Measurements from ENCODE around the gene DRC1.

Gene DRC1

GRCh38 chr2:26444236-26444635 lies 42.5 kb downstream of the DRC1 start:
- DNase-seq (ENCODE audit: low read depth in 1 of 2, low spot score in 1 of 2): no peak

- DNase-seq (ENCODE audit: low read depth in 1 of 2, low spot score in 1 of 2): no peak
These were observed 46.9 kb downstream of the DRC1 start for GRCh38 chr2:26448651-26449050.

- no peak for DNase-seq (ENCODE audit: low read depth in 1 of 2, low spot score in 1 of 2)
These were observed 47.7 kb downstream of the DRC1 start for GRCh38 chr2:26449278-26450030.

GRCh38 chr2:26450031-26450635 lies 48.4 kb downstream of the DRC1 start:
- no peak for DNase-seq (ENCODE audit: low read depth in 1 of 2, low spot score in 1 of 2)

- DNase-seq (ENCODE audit: low read depth in 1 of 2, low spot score in 1 of 2): no peak
These were observed 50.0 kb downstream of the DRC1 start for GRCh38 chr2:26451700-26452099.

GRCh38 chr2:26453421-26454329 lies 52.0 kb downstream of the DRC1 start:
- no peak for DNase-seq (ENCODE audit: low read depth in 1 of 2, low spot score in 1 of 2)

GRCh38 chr2:26454561-26455001 lies 52.9 kb downstream of the DRC1 start:
- no peak for DNase-seq (ENCODE audit: low read depth in 1 of 2, low spot score in 1 of 2)

GRCh38 chr2:26455037-26455669 lies 53.4 kb downstream of the DRC1 start:
- no peak for DNase-seq (ENCODE audit: low read depth in 1 of 2, low spot score in 1 of 2)

- no peak for DNase-seq (ENCODE audit: low read depth in 1 of 2, low spot score in 1 of 2)
These were observed 54.1 kb downstream of the DRC1 start for GRCh38 chr2:26455670-26456439.

GRCh38 chr2:26456440-26457250 lies 54.9 kb downstream of the DRC1 start:
- DNase-seq (ENCODE audit: low read depth in 1 of 2, low spot score in 1 of 2): no peak

- no peak for DNase-seq (ENCODE audit: low read depth in 1 of 2, low spot score in 1 of 2)
These were observed 55.5 kb downstream of the DRC1 start for GRCh38 chr2:26457251-26457666.

- no peak for DNase-seq (ENCODE audit: low read depth in 1 of 2, low spot score in 1 of 2)
These were observed 56.1 kb downstream of the DRC1 start for GRCh38 chr2:26457695-26458364.

GRCh38 chr2:26458365-26459042 lies 56.8 kb downstream of the DRC1 start:
- no peak for DNase-seq (ENCODE audit: low read depth in 1 of 2, low spot score in 1 of 2)

- no peak for DNase-seq (ENCODE audit: low read depth in 1 of 2, low spot score in 1 of 2)
These were observed 58.4 kb downstream of the DRC1 start for GRCh38 chr2:26459991-26460612.

GRCh38 chr2:26460613-26461031 lies 58.9 kb downstream of the DRC1 start:
- DNase-seq (ENCODE audit: low read depth in 1 of 2, low spot score in 1 of 2): no peak

- DNase-seq (ENCODE audit: low read depth in 1 of 2, low spot score in 1 of 2): no peak
These were observed 59.9 kb downstream of the DRC1 start for GRCh38 chr2:26461601-26462023.

GRCh38 chr2:26462100-26462499 lies 60.4 kb downstream of the DRC1 start:
- DNase-seq (ENCODE audit: low read depth in 1 of 2, low spot score in 1 of 2): no peak
